Stomach smooth muscle (tissue), 2 donors: ENCODE results near the gene GINM1.

ENCODE experiments used
- H3K27ac ChIP-seq: one replicate; pipeline ENCODE4 v1.7.0; 2013; ENCODE audit warnings: mild to moderate bottlenecking, low read length, inconsistent platforms
- H3K27me3 ChIP-seq, 2 donors: one replicate each; pipeline ENCODE4 v1.7.0; 2013; ENCODE audit warnings: low read length in 2 of 2; ENCODE audit not compliant: insufficient read depth in 2 of 2, control insufficient read depth in 1 of 2
- H3K36me3 ChIP-seq, 2 donors: one replicate each; pipeline ENCODE4 v1.7.0; 2013; ENCODE audit warnings: low read length in 2 of 2; ENCODE audit not compliant: control insufficient read depth in 2 of 2, insufficient read depth in 2 of 2
- H3K4me1 ChIP-seq: one replicate; pipeline ENCODE4 v1.7.0; 2013; ENCODE audit warnings: low read length; ENCODE audit not compliant: control insufficient read depth, insufficient read depth
- H3K4me3 ChIP-seq, 2 donors: one replicate each; pipeline ENCODE4 v1.7.0; 2013; ENCODE audit warnings: low read length in 2 of 2
- H3K9ac ChIP-seq, 2 donors: one replicate each; pipeline ENCODE4 v1.7.0; 2013; ENCODE audit warnings: low read length in 2 of 2, mild to moderate bottlenecking in 1 of 2
- H3K9me3 ChIP-seq, 2 donors: one replicate each; pipeline ENCODE4 v1.7.0; 2013; ENCODE audit warnings: low read length in 2 of 2; ENCODE audit not compliant: control insufficient read depth in 2 of 2
- donor health status: healthy.
- donor health status: Pancreatic carcinoma.

GINM1 gene

GRCh38 chr6:149565527-149566409 is at the start of gene GINM1:
Gene GINM1, plus strand, starts transcription at chr6:149566375. Its CDS starts 40 bp downstream, at chr6:149566415.
- Histone ChIP-seq H3K9ac (peak within 1 kb of the TSS; percentile 68 to 80), H3K27me3 (no peaks in the 10 kb centered on the region), H3K27ac (peak within 1 kb of the TSS; percentile 82), H3K4me1 (peaks cover 9% of the 10 kb centered on the region), H3K4me3 (peak within 1 kb of the TSS; percentile 90 to 92), H3K9me3 (no peaks in the 10 kb centered on the region), H3K36me3 (no peaks in the 10 kb centered on the region)

GRCh38 chr6:149529650-149530049 is 36.5 kb upstream of the GINM1 start:
- peaks cover 22 to 42% of the 10 kb centered on the region in 2 donors for H3K36me3 ChIP-seq
- H3K4me1 ChIP-seq: no peaks in the 10 kb centered on the region
- no peak overlapping the region for H3K4me3 ChIP-seq
- H3K9ac ChIP-seq: no peak overlapping the region
- H3K27me3 ChIP-seq: no peaks in the 10 kb centered on the region
- no peak overlapping the region for H3K27ac ChIP-seq
- no peaks in the 10 kb centered on the region for H3K9me3 ChIP-seq

GRCh38 chr6:149534742-149535141 is 31.4 kb upstream of the GINM1 start:
- H3K4me3 ChIP-seq: no peak overlapping the region
- H3K27ac ChIP-seq: no peak overlapping the region
- peaks cover 22 to 49% of the 10 kb centered on the region in 2 donors for H3K36me3 ChIP-seq
- H3K4me1 ChIP-seq: no peaks in the 10 kb centered on the region
- no peaks in the 10 kb centered on the region for H3K27me3 ChIP-seq
- H3K9ac ChIP-seq: no peak overlapping the region
- no peaks in the 10 kb centered on the region for H3K9me3 ChIP-seq

- no peak overlapping the region for H3K27ac ChIP-seq
- peaks cover 13% of the 10 kb centered on the region for H3K4me1 ChIP-seq
- H3K27me3 ChIP-seq: no peaks in the 10 kb centered on the region
- no peak overlapping the region for H3K9ac ChIP-seq
- H3K4me3 ChIP-seq: no peak overlapping the region
- H3K36me3 ChIP-seq: peaks cover 11 to 24% of the 10 kb centered on the region in 2 donors
- H3K9me3 ChIP-seq: no peaks in the 10 kb centered on the region
Measured at GRCh38 chr6:149541139-149541538, 25.0 kb upstream of the GINM1 start.

GRCh38 chr6:149544646-149545257 is 21.4 kb upstream of the GINM1 start:
- peak overlapping the region; percentile 100 for H3K9ac ChIP-seq
- peak overlapping the region; percentile 98 to 100 for H3K4me3 ChIP-seq
- peak overlapping the region; percentile 99 for H3K27ac ChIP-seq
- no peaks in the 10 kb centered on the region for H3K27me3 ChIP-seq
- H3K9me3 ChIP-seq: no peaks in the 10 kb centered on the region
- H3K36me3 ChIP-seq: peaks cover 0 to 4% of the 10 kb centered on the region in 2 donors
- H3K4me1 ChIP-seq: peaks cover 18% of the 10 kb centered on the region

- Histone ChIP-seq H3K9ac (peak overlapping the region; percentile 100), H3K4me3 (peak overlapping the region; percentile 98 to 100), H3K36me3 (peaks cover 0 to 3% of the 10 kb centered on the region in 2 donors), H3K27me3 (no peaks in the 10 kb centered on the region), H3K9me3 (no peaks in the 10 kb centered on the region), H3K27ac (peak overlapping the region; percentile 99), H3K4me1 (peaks cover 18% of the 10 kb centered on the region)
Measured at GRCh38 chr6:149545258-149545753, 20.9 kb upstream of the GINM1 start.

GRCh38 chr6:149545754-149546471 is 20.3 kb upstream of the GINM1 start, which contains the start of gene PPIL4:
Gene PPIL4, minus strand, starts transcription at chr6:149546043. Its CDS starts 38 bp downstream, at chr6:149546005.
- H3K27ac ChIP-seq: peak within 1 kb of the TSS; percentile 99
- peaks cover 18% of the 10 kb centered on the region for H3K4me1 ChIP-seq
- H3K36me3 ChIP-seq: peaks cover 0 to under 1% of the 10 kb centered on the region in 2 donors
- H3K9me3 ChIP-seq: no peaks in the 10 kb centered on the region
- peak within 1 kb of the TSS; percentile 98 to 100 for H3K4me3 ChIP-seq
- peak within 1 kb of the TSS; percentile 100 for H3K9ac ChIP-seq
- no peaks in the 10 kb centered on the region for H3K27me3 ChIP-seq

- H3K9ac ChIP-seq: no peak overlapping the region
- H3K9me3 ChIP-seq: no peaks in the 10 kb centered on the region
- no peaks in the 10 kb centered on the region for H3K36me3 ChIP-seq
- H3K4me1 ChIP-seq: no peaks in the 10 kb centered on the region
- peaks cover 0 to 5% of the 10 kb centered on the region in 2 donors for H3K27me3 ChIP-seq
- no peak overlapping the region for H3K27ac ChIP-seq
- no peak overlapping the region for H3K4me3 ChIP-seq
Measured at GRCh38 chr6:149551920-149552319, 14.3 kb upstream of the GINM1 start.

- Histone ChIP-seq H3K9ac (no peak overlapping the region), H3K27me3 (no peaks in the 10 kb centered on the region), H3K4me1 (no peaks in the 10 kb centered on the region), H3K9me3 (no peaks in the 10 kb centered on the region), H3K4me3 (no peak overlapping the region), H3K27ac (no peak overlapping the region), H3K36me3 (no peaks in the 10 kb centered on the region)
Measured at GRCh38 chr6:149558029-149558428, 8.1 kb upstream of the GINM1 start.

- Histone ChIP-seq H3K36me3 (no peaks in the 10 kb centered on the region), H3K9ac (no peak overlapping the region), H3K9me3 (no peaks in the 10 kb centered on the region), H3K4me3 (no peak overlapping the region), H3K27me3 (no peaks in the 10 kb centered on the region), H3K27ac (no peak overlapping the region), H3K4me1 (no peaks in the 10 kb centered on the region)
Measured at GRCh38 chr6:149559389-149559788, 6.8 kb upstream of the GINM1 start.
